Glutamatergic neuron (in vitro differentiated cells): ENCODE data around the gene TSPAN18. TPM values are rescaled to one million over a fixed set of nuclear protein-coding genes. Genes with fewer than 3 reads are reported as not detected.

Experiments
- DNase-seq: peaks from one replicate; pipeline ENCODE4 v3.0.0; 2022
- H3K27ac Mint-ChIP-seq: one replicate; pipeline ENCODE4 v1.8.0; 2020; ENCODE audit warnings: mild to moderate bottlenecking, mixed read lengths, inconsistent platforms; ENCODE audit not compliant: unreplicated experiment
- H3K27me3 Mint-ChIP-seq: one replicate; pipeline ENCODE4 v1.8.0; 2020; ENCODE audit warnings: mild to moderate bottlenecking, moderate library complexity, mixed read lengths, inconsistent platforms; ENCODE audit not compliant: unreplicated experiment
- H3K36me3 Mint-ChIP-seq: one replicate; pipeline ENCODE4 v1.8.0; 2020; ENCODE audit warnings: mild to moderate bottlenecking, mixed read lengths, inconsistent platforms; ENCODE audit not compliant: unreplicated experiment
- H3K4me1 Mint-ChIP-seq: one replicate; pipeline ENCODE4 v1.8.0; 2020; ENCODE audit warnings: mild to moderate bottlenecking, low read depth, mixed read lengths, inconsistent platforms; ENCODE audit not compliant: unreplicated experiment
- H3K4me3 Mint-ChIP-seq: one replicate; pipeline ENCODE4 v1.8.0; 2020; ENCODE audit warnings: mild to moderate bottlenecking, mixed read lengths, inconsistent platforms; ENCODE audit not compliant: unreplicated experiment
- H3K9me3 Mint-ChIP-seq: one replicate; pipeline ENCODE4 v1.8.0; 2020; ENCODE audit warnings: mild to moderate bottlenecking, moderate library complexity, mixed read lengths, inconsistent platforms; ENCODE audit not compliant: unreplicated experiment
- total RNA-seq: library from RNA; stranded (reverse); fragmentation: NEBNext Ultra II Directional; extraction: Animal tissue kit (Norgen Biotek cat#: 25700); gene quantifications from one replicate; pipeline ENCODE4 v1.2.1, GENCODE V29; 2021; ENCODE audit not compliant: unreplicated experiment
- TF ChIP-seq, protein P1 (sequence below): fragments of 200-600 bp; sonication (generic); IDR thresholded peaks from one replicate; pipeline ENCODE4 v1.5.0; 2021; ENCODE audit not compliant: partially characterized antibody, unreplicated experiment

TSPAN18 gene
- total RNA-seq, 1 donor from 2014 or later: 80.4 TPM

DNA sequence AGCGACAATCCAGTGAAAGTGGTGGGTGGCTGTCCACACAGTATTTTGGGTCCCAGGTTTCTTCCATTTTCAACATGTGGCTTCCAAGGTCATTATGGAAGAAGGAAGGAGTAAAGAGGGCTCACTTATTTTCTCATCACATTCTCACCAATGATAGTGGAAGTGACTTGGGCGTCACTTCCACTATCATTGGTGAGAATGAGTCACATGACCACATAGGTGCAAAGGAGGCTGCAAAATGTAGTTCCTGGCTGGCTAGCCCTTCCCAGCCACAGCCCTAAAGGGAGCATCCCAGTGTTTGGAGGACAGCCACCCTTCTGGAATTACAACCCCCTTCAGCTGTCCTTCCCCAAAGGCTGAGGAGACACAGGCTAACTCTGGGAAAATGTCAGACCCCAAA is 95.6 kb downstream of the TSPAN18 start:
- H3K9me3 Mint-ChIP-seq: peaks cover 8% of the 10 kb centered on the region
- no peak overlapping the region for H3K27ac Mint-ChIP-seq
- no peak for DNase-seq
- H3K36me3 Mint-ChIP-seq: peaks cover 6% of the 10 kb centered on the region
- TF ChIP-seq, protein P1, sequence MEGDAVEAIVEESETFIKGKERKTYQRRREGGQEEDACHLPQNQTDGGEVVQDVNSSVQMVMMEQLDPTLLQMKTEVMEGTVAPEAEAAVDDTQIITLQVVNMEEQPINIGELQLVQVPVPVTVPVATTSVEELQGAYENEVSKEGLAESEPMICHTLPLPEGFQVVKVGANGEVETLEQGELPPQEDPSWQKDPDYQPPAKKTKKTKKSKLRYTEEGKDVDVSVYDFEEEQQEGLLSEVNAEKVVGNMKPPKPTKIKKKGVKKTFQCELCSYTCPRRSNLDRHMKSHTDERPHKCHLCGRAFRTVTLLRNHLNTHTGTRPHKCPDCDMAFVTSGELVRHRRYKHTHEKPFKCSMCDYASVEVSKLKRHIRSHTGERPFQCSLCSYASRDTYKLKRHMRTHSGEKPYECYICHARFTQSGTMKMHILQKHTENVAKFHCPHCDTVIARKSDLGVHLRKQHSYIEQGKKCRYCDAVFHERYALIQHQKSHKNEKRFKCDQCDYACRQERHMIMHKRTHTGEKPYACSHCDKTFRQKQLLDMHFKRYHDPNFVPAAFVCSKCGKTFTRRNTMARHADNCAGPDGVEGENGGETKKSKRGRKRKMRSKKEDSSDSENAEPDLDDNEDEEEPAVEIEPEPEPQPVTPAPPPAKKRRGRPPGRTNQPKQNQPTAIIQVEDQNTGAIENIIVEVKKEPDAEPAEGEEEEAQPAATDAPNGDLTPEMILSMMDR: no peak
- peaks cover 13% of the 10 kb centered on the region for H3K27me3 Mint-ChIP-seq
- peaks cover 9% of the 10 kb centered on the region for H3K4me1 Mint-ChIP-seq
- no peak overlapping the region for H3K4me3 Mint-ChIP-seq

DNA sequence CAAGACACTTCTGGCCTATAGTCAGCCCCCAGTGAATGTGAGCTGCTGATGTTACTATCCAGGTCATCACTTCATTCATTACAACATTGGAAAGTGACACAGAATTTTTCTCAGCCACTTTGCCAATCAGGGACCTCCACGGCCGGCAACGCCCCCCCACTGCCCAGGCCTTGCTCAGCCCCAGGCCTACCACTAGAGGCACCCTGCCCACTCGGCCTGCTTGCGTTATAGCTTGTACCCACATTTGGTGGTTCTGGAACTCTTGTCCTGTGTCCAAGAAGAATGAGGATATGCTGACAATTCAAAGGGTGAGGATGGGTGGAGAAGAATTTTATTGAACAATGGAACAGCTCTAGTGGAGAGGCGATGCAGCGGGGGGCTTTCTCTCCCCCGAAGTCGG is 96.2 kb downstream of the TSPAN18 start:
- peaks cover 14% of the 10 kb centered on the region for H3K4me1 Mint-ChIP-seq
- no peak for DNase-seq
- TF ChIP-seq, protein P1: no peak
- H3K27me3 Mint-ChIP-seq: peaks cover 13% of the 10 kb centered on the region
- peaks cover 8% of the 10 kb centered on the region for H3K9me3 Mint-ChIP-seq
- no peak overlapping the region for H3K4me3 Mint-ChIP-seq
- peaks cover 6% of the 10 kb centered on the region for H3K36me3 Mint-ChIP-seq
- H3K27ac Mint-ChIP-seq: no peak overlapping the region

DNA sequence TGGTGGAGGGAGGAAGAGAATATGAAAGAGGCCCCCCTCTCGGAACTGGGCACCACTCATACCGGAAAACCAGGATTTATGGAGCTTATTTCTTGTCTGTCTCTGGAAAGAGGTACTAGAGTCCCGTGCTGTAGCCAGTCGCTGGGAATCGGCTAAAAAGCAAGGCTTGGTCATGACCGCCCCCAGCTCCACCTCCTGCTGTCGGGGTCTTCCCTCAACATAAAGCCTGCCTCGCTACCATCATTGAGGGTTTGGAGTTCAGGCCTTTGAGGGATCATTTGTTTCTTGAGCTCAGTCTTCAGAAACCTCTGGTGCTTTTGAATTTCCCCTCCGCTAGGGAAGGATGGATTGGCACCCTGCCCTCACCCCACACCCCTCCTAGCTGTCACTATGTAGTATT is 97.1 kb downstream of the TSPAN18 start:
- no peak overlapping the region for H3K27ac Mint-ChIP-seq
- peaks cover 19% of the 10 kb centered on the region for H3K4me1 Mint-ChIP-seq
- H3K27me3 Mint-ChIP-seq: peaks cover 13% of the 10 kb centered on the region
- no peak for DNase-seq
- H3K9me3 Mint-ChIP-seq: peaks cover 7% of the 10 kb centered on the region
- TF ChIP-seq, protein P1: no peak
- peaks cover 6% of the 10 kb centered on the region for H3K36me3 Mint-ChIP-seq
- no peak overlapping the region for H3K4me3 Mint-ChIP-seq

DNA sequence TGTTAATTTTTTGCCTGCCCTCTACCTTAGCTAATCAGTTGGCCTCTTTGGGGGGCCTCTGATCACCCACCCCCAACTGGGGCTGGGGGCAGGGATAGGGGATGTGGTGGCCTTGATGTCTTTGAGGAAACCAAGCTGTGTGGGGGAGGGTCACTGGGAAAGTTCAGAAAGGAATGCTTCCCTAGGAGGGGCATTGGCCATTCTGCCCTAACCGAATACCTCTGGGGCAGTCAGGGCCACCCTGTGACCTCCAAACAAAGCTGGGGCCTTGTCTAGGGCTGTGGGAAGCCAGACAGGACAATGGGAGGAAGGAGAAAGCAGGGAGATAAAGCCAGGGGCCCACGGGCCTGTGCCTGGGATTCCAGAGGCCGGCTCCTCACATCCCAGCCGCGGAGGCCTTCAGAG is 97.5 kb downstream of the TSPAN18 start:
- TF ChIP-seq, protein P1: no peak
- Mint-ChIP-seq H3K4me1 (peaks cover 18% of the 10 kb centered on the region), H3K36me3 (peaks cover 6% of the 10 kb centered on the region), H3K27ac (peak overlapping the region; percentile 22), H3K27me3 (peaks cover 12% of the 10 kb centered on the region), H3K4me3 (no peak overlapping the region), H3K9me3 (peaks cover 7% of the 10 kb centered on the region)
- no peak for DNase-seq

DNA sequence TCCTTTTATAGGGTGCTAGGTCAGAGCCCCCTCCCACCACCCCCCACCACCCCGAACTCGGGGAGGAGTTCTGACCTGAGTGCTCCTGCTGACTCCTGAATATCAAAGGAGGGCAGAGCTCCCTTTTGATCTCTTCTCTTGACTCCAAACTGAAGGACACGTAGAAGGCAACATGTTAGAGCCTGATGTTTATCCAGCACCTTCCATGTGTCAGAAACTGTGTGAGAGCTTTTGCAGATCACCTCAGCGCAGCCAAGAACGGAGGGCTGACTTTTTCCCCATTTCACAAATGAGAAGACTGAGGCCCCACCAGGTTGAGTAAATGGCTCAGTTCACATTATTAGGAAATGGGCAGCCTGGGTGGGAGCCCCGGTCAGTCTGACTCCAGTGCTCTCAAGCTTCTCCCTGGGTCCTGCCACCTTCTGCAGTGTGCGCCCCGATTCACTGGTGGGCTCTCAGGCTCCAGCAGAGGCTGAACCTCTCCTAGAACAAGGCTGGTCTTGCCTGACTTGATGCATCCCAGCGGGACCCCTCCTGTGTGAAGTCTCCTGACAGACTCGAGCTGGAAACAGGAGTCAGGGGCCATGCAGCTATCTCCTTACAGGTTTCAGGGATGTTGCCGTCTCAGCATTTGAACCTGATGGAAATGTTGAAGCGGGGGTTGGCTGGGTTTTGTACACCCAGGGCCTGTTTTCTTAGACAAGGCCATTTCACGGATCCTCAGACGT is 98.5 kb downstream of the TSPAN18 start:
- peaks cover 14% of the 10 kb centered on the region for H3K4me1 Mint-ChIP-seq
- peaks cover 11% of the 10 kb centered on the region for H3K9me3 Mint-ChIP-seq
- peaks cover 6% of the 10 kb centered on the region for H3K36me3 Mint-ChIP-seq
- peaks cover 11% of the 10 kb centered on the region for H3K27me3 Mint-ChIP-seq
- TF ChIP-seq, protein P1: no peak
- H3K4me3 Mint-ChIP-seq: no peak overlapping the region
- H3K27ac Mint-ChIP-seq: no peak overlapping the region
- DNase-seq: no peak
